ENCODE data around the gene LPAR2.
A peak's percentile ranks its signal among the peaks of the same experiment; 100 is the strongest.
"Not testable (repeated sequence)": the region's sequence is repeated elsewhere in the genome, so short reads cannot be mapped to it uniquely, and the experiment has no call there.

LPAR2 gene

DNA sequence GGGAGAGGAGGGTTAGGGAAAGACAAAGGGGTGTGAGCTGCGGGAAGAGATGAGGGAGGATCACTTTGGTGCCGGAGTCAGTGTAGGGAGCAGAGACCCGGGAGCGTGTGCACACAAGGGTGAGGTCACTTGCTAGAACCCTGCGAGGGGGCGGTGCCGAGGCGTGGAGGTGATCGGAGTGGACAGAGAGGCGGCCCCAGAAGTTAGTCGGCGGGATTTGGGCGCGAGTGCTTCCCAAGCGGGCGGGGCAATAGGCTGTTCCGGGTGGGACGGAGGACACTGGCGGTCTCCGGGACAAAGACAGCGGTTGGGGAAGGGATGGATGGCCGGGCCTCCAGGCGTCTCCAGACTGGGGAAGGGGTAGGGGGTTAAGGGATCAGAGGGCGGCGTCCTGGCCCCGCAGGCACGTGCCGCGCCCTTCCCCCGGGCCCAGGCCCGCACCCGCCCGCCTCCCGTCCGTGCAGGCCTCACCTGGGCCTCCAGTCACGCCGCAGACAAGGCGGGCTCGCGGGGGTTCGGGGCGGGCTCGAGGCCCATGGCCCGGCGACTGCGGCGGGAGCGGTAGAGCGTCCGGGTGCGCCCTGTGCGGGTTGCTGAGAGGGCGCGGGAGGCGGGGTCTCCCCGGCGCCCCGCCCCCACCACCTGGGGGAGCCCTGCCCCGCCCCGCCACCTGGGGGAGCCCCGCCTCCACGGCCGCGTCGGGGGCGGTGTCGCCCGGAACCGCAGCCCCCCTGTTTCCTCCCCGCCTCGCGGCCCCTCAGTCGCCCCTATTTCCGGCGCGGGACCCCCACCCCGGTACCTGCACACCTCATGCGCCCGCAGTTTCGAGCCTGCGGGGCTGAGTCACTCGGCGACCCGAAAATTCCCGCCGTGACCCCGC, at the start of gene LPAR2:
LPAR2 (minus strand) TSS at position 600 of the 880 bp plus-strand sequence. CDS start 945 bp downstream, outside the sequence.
- no peak for DNase-seq (ENCODE audit: low spot score)

DNA sequence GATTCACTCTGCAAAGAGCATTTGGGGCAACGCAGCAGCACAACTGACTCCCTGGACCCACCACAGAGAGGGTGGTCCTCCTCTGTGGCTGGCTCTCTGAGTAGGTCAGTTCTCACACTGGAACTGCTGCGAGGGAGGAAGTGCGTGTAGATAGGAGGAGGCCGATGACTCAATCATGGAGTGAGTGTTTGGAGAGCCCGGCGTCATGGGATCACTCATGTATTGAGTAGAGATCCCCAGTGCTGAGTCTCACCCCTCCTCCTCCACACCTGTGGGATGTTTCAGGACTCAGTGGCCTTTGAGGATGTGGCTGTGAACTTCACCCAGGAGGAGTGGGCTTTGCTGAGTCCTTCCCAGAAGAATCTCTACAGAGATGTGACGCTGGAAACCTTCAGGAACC, 49.6 kb upstream of the LPAR2 start:
- no peak for DNase-seq (ENCODE audit: low spot score)

GRCh38 chr19:19674315-19674714, 46.3 kb upstream of the LPAR2 start:
- DNase-seq (ENCODE audit: low spot score) = no peak

DNA sequence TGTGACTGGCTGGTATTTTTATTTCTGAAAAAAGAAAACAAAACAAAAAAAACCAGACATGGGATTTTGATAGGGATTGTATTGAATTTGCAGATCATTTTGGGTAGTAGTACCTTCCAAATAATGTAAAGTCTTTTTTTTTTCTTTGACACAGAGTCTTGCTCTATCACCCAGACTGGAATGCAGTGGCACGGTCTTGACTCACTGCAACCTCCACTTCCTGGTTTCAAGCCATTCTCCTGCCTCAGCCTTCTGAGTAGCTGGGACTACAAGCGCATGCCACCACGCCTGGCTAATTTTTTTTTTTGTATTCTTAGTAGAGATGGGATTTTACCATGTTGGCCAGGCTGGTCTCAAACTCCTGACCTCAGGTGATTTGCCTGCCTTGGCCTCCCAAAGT, 44.8 kb upstream of the LPAR2 start:
- DNase-seq (ENCODE audit: low spot score) = no peak

DNA sequence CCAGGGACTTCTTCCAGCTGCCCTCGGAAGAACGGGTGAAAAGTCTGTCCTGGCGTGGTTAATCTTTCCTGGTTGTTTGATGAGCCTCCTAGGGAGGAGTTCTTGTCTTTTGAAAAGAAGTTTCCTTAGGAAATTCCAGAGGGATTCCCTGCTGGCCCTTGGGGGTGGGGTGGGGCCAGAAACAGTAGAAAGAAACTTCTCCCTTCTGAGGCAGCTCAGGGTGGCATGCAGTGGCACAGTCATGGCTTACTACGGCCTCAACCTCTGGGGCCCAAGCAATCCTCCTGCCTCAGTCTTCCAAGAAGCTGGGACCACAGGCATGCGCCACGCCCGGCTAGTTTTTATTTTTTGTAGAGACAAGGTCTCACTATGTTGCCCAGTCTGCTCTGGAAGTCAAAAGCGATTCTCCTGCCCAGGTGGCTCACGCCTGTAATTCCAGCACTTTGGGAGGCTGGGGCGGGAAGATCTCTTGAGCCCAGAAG, 42.1 kb upstream of the LPAR2 start:
- no peak for DNase-seq (ENCODE audit: low spot score)

- peak; percentile 93 for DNase-seq (ENCODE audit: low spot score)
These were observed 40.4 kb upstream of the LPAR2 start, which contains the start of gene ZNF101 for GRCh38 chr19:19668230-19669012. TSS of gene ZNF101 (plus strand) at chr19:19668839. CDS start at chr19:19668964, 125 bp downstream.

DNA sequence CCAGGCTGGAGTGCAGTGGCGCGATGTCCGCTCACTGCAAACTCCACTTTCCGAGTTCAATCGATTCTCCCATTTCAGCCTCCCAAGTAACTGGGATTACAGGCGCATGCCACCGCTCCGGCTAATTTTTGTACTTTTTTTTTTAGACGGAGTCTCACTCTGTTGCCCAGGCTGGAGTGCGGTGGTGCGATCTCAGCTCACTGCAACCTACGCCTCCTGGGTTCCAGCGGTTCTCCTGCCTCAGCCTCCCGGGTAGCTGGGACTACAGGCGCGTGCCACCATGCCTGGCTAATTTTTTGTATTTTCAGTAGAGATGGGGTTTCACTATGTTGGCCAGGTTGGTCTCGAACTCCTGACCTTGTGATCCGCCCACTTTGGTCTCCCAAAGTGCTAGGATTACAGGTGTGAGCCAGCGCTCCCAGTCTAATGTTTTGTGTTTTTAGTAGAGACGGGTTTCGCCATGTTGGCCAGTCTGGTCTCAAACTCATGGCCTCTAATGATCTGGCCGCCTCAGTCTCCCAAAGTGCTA, 37.5 kb upstream of the LPAR2 start:
- not testable (repeated sequence) for DNase-seq (ENCODE audit: low spot score)

GRCh38 chr19:19663256-19664120, 35.5 kb upstream of the LPAR2 start, which contains the start of gene ATP13A1:
TSS of gene ATP13A1 (minus strand) at chr19:19663676. CDS start at chr19:19663666, 10 bp downstream.
- peak; percentile 99 for DNase-seq (ENCODE audit: low spot score)

DNA sequence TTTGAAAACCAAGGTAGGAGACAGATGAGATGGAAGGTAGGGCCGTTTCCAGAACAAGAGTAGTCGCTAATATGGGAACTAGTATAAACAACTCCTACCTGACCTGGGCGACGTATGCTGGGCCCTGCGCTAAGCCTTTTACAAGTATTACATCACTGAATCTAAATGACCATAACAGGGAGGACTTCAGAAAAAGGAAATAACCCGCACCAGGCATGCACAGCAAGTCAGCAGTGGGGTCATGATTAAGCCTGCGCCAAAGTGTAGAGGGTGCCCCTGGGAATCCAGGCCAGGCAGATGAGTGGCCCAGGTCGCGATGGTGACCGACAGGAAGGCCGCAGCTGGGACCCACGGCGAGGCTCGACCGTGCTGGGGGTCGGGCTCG, 34.8 kb upstream of the LPAR2 start:
- no peak for DNase-seq (ENCODE audit: low spot score)

GRCh38 chr19:19662344-19662743, 34.3 kb upstream of the LPAR2 start:
- DNase-seq (ENCODE audit: low spot score) = no peak

- no peak for DNase-seq (ENCODE audit: low spot score)
These were observed 33.7 kb upstream of the LPAR2 start for GRCh38 chr19:19661675-19662251.

DNA sequence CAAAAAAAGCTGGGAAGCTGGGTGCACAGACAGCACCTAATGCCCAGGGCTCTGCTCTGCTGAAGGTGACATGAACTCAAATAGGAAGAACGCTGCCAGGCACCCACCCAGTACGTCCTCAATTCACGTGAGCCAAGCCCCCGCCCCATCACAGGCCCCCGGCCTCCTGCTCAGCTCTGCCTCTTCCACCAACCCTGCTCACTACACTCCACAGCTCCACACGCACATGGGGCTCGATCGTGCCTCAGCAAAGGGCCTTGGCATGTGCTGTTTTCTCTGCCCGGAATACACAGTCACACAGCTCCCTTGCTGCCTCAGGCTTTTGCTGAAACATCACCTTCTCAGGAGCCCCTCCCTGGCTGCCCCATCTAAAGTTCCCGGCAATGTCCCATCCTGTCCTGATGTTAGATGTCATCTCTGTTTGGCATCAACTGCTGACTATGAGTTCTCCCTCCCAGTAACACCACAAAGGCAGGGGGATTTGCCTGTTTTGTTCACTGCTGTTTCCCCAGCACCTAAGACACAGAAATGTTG, 33.2 kb upstream of the LPAR2 start:
- DNase-seq (ENCODE audit: low spot score) = no peak

DNA sequence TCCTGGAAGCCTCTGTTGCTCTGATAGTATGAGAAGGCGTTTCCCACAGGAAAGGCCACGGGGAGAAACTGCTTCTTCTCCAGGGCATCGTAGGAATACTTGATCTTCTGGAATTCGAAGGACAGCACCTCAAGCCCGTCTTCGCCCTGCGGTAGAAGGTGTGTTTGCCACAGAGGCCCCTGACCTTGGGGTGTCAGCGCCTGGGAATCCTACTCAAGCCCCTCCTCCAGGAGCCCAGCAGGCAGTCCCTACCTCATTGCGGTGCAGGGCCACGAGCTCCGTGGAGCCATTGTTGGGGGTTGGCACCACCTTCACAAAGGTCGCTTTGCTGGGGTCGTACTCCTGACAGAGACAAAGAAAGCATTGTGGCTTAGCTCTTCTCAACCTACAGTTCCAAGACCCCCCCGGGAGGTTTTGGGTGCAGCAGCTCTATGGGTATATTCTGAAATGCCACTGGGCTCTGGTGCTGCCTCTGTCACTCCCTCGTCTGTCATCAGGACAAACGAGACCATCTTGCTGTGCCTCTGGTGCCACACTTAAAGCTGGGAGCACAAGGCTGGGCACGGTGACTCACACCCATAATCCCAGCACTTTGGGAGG, 31.7 kb upstream of the LPAR2 start:
- no peak for DNase-seq (ENCODE audit: low spot score)

- DNase-seq (ENCODE audit: low spot score) = no peak
These were observed 29.4 kb upstream of the LPAR2 start for GRCh38 chr19:19657397-19657783.

DNA sequence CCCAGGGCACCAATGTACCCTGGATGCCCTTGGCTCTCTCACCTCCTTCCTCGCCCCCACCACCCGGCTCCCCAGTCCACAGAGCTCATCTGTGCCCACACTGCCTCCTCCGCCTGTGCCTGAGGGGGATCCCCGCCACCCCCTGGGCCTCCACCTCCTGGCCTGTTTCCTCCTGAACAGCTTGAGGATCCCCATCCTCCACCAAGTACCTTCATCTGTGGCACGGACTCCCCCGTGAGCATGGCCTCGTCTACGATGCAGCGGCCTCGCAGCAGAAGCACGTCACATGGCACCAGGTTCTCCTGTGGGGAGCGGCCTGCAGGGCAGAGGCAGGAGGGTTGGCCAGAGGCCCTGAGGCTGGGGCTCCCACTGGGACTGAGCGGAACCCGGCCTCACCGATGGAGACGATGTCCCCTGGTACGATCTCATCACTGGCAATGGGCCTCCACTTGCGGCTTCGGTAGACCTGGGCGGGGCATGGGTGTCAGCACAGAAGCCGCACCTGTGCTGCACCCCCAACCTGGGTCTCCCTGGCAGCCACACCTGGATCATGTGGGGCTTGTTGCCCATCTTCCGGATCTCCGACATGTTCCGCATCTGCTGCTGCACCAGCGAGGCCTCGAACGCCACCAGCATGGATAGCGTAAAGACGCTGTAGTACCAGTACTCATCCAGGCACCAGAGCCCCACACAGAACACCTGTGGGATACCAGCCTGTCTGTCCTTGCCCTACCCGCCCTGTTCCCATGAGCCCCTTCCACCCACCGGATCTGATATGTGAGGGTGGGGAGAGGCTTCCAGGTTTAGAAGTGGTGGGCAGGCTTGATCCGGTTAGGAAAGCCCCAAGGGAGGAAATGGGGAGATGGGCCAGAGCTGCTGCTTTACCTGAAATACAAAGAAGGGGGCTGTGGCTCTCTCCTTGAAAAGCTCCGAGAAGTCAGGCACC, 28.7 kb upstream of the LPAR2 start:
- no peak for DNase-seq (ENCODE audit: low spot score)

GRCh38 chr19:19655641-19656343, 27.8 kb upstream of the LPAR2 start:
- DNase-seq (ENCODE audit: low spot score) = no peak

- DNase-seq (ENCODE audit: low spot score) = no peak
These were observed 27.1 kb upstream of the LPAR2 start for GRCh38 chr19:19655051-19655594.

GRCh38 chr19:19654441-19654840, 26.4 kb upstream of the LPAR2 start:
- no peak for DNase-seq (ENCODE audit: low spot score)

All from putamen (tissue), 1 donor.